H1 (cell line): ENCODE measurements around the gene CFAP161. TPM values are rescaled to one million over a fixed set of nuclear protein-coding genes. Genes with fewer than 3 reads are reported as not detected.

Source experiments
- CHD2 ChIP-seq: IDR thresholded peaks from 2 replicates; pipeline ENCODE4 v1.6.1; 2012; ENCODE audit warnings: low read length, improper control_type of control experiment
- CHD7 ChIP-seq: fragments of 300-600 bp; sonication (generic); IDR thresholded peaks from 2 replicates; pipeline ENCODE4 v1.7.1; 2012; ENCODE audit warnings: low read length, moderate library complexity, mild to moderate bottlenecking, inconsistent platforms; ENCODE audit not compliant: insufficient replicate concordance
- GABPA ChIP-seq: IDR thresholded peaks from 2 replicates; pipeline ENCODE4 v1.6.1; 2011; ENCODE audit warnings: mild to moderate bottlenecking, low read length, moderate library complexity, borderline replicate concordance; ENCODE audit not compliant: insufficient read depth
- GTF2F1 ChIP-seq: IDR thresholded peaks from 2 replicates; pipeline ENCODE4 v1.6.1; 2012; ENCODE audit warnings: low read depth, low read length, improper control_type of control experiment, borderline replicate concordance
- KDM5A ChIP-seq: fragments of 200-600 bp; IDR thresholded peaks from 2 replicates; pipeline ENCODE4 v1.7.1; 2012; ENCODE audit warnings: mild to moderate bottlenecking, low read length, inconsistent platforms, mixed read lengths
- RAD21 ChIP-seq, 2 experiments: IDR thresholded peaks in 1 of 2; conservative IDR thresholded peaks in 1 of 2; 2 replicates each; pipeline ENCODE4 v1.6.1; 2011; ENCODE audit warnings: low read depth in 2 of 2, low read length in 2 of 2, improper control_type of control experiment in 1 of 2, inconsistent platforms in 1 of 2, mild to moderate bottlenecking in 1 of 2, moderate library complexity in 1 of 2
- USF2 ChIP-seq: IDR thresholded peaks from 2 replicates; pipeline ENCODE4 v1.6.1; 2011; ENCODE audit warnings: low read length, improper control_type of control experiment
- polyA plus RNA-seq, 7 experiments: library from polyadenylated mRNA; depleted of rRNA in 3 of 7; stranded (reverse) in 5 of 7; unstranded in 2 of 7; fragments of >200 nt in 5 of 7; fragments of 200-250 nt in 2 of 7; gene quantifications; 1 replicate in 5 of 7; 2 replicates in 1 of 7; 4 replicates in 1 of 7; pipeline versions ENCODE4 v1.2.1 to v1.2.3, GENCODE V29; 2011 to 2013; ENCODE audit warnings: missing spikeins in 2 of 7, mixed read lengths in 2 of 7
- total RNA-seq: library from RNA; stranded (reverse); fragmentation: NEBNext Ultra II Directional; extraction: Animal tissue kit (Norgen Biotek cat#: 25700); gene quantifications from 2 replicates; pipeline ENCODE4 v1.2.1, GENCODE V29; 2021

Gene CFAP161
- total and polyA plus RNA-seq, 2 of the 8 experiments (the other 6 are each of a cell fraction or from before 2014, with no cell fraction given), result 0.05 TPM; not detected in 1

DNA sequence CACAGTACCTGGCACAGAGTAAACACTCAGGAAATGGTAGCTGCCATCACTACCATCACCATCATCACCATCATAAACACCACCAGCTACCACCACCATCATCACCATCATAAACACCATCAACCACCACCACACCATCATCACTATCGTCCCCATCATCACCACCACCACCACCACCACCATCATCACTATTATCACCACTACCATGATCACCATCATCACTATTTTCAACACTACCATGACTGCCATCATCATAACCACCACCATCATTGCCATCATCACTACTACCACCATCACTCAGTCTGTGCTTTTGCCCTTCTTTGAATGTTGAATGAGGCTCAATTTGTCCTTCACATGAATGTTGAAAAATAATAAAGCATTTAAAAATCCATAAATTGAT, 41.4 kb downstream of the CFAP161 start (continued):
- TF ChIP-seq GTF2F1 (no peak), CHD7 (no peak), USF2 (no peak), GABPA (no peak), KDM5A (no peak), CHD2 (no peak), RAD21 (IDR thresholded peaks at IDR 0.05 in 1 of 2, conservative IDR thresholded peaks at IDR 0.05 in 1 of 2; ENCODE audit: low read depth in 2 of 2, low read length in 2 of 2) (no peak)
